Pancreas (tissue), 10 donors: ENCODE results near the gene TOP2B. TPM values are rescaled to one million over a fixed set of nuclear protein-coding genes. Genes with fewer than 3 reads are reported as not detected.

Source experiments
- ATAC-seq, 4 donors: fragments of 200-7000 bp; cut with Tn5 transposase; one replicate each; pipeline versions ENCODE4 v1.8.0 to v1.9.1; 2020; ENCODE audit warnings: mild to moderate bottlenecking in 4 of 4, moderate library complexity in 4 of 4
- DNase-seq, 6 donors: peaks; one replicate each; pipeline ENCODE4 v3.0.0-alpha.2; 2020
- FAIRE-seq: peaks from 2 replicates; lab custom pipeline; 2012; peaks lifted over from hg19 to GRCh38; lab: Jason Lieb, UNC
- H3K27ac ChIP-seq, 4 donors: fragments of 200-600 bp; sonication (generic); 1 replicate in 3 of 4; 2 replicates in 1 of 4; pipeline versions ENCODE4 v1.5.0 to v1.8.0; 2020
- H3K27me3 ChIP-seq, 4 donors: fragments of 200-600 bp; one replicate each; pipeline ENCODE4 v1.8.0; 2021
- H3K36me3 ChIP-seq, 3 donors: fragments of 200-600 bp; sonication (generic) in 1 of 3; one replicate each; pipeline versions ENCODE4 v1.5.0 to v1.8.0; 2020 to 2021
- H3K4me1 ChIP-seq, 3 donors: fragments of 200-600 bp; one replicate each; pipeline ENCODE4 v1.8.0; 2021
- H3K4me3 ChIP-seq, 4 donors: fragments of 200-600 bp; sonication (generic) in 2 of 4; one replicate each; pipeline versions ENCODE4 v1.5.0 to v1.8.0; 2020 to 2021
- H3K9me3 ChIP-seq, 4 donors: fragments of 200-600 bp; one replicate each; pipeline ENCODE4 v1.8.0; 2021
- CTCF ChIP-seq, 4 donors: fragments of 200-600 bp; sonication (generic) in 3 of 4; IDR thresholded peaks; one replicate each; pipeline versions ENCODE4 v1.5.0 to v1.8.0; 2021; ENCODE audit warnings: antibody characterized with exemption in 4 of 4
- WGBS, 2 donors: extraction: QIAGEN DNeasy Blood & Tissue Kit; methylation state at CpG; one replicate each; pipeline ENCODE4 v1.1.7; 2013; 5-methylcytosine and 5-hydroxymethylcytosine counted together
- intact Hi-C, 3 donors: fragments of 100-400 bp; cut with DNase I; formaldehyde crosslinking; loops; one replicate each; pipeline versions ENCODE4 v1.11.1 to v1.14.2; 2022
- polyA plus RNA-seq, 2 donors: library from polyadenylated mRNA; stranded (reverse); fragments of 200-250 nt; gene quantifications; one replicate each; pipeline ENCODE4 v1.2.3, GENCODE V29; 2013
- total RNA-seq, 6 donors: library from RNA; stranded (reverse); fragmentation: NEBNext Ultra II Directional in 4 of 6; extraction: Animal tissue kit (Norgen Biotek cat#: 25700) in 4 of 6; gene quantifications; one replicate each; pipeline versions ENCODE4 v1.2.1 to v1.2.4, GENCODE V29; 2021 to 2023
- donor health status: healthy with polysubstance abuse.
- donor health status: DM: no; HTN: no; CAD: no; lungs with moderate emphysema.
- donor health status: DM: no; HTN: no; CAD: no.
- donor health status: control.
- donor health status: control.
- donor health status: Bipolar disorder and iron deficiency.
- donor health status: DM: yes; HTN: yes; CAD: no.
- donor health status: DM: no; HTN: no; CAD: no.
- donor health status: DM: no; HTN: no; CAD: no.
- donor health status: DM: yes; HTN: yes; CAD: no.

TOP2B gene
- total and polyA plus RNA-seq, 8 donors = 17.7 to 67.7 (median 40.2) TPM

- Histone ChIP-seq H3K27me3 (no peaks in the 10 kb centered on the region), H3K4me1 (no peaks in the 10 kb centered on the region), H3K27ac (no peak overlapping the region), H3K36me3 (no peaks in the 10 kb centered on the region), H3K9me3 (no peaks in the 10 kb centered on the region), H3K4me3 (no peak overlapping the region)
- ATAC-seq (no peak), DNase-seq (no peak), FAIRE-seq (no peak)
- intact Hi-C loops = no loop called here
- WGBS, 2 donors = 43 to 56% methylated on average over 1 of the region's 1 CpG
- TF ChIP-seq CTCF (IDR thresholded peaks at IDR 0.05) = no peak
These were observed 108.3 kb downstream of the TOP2B start for GRCh38 chr3:25556447-25556846.

DNA sequence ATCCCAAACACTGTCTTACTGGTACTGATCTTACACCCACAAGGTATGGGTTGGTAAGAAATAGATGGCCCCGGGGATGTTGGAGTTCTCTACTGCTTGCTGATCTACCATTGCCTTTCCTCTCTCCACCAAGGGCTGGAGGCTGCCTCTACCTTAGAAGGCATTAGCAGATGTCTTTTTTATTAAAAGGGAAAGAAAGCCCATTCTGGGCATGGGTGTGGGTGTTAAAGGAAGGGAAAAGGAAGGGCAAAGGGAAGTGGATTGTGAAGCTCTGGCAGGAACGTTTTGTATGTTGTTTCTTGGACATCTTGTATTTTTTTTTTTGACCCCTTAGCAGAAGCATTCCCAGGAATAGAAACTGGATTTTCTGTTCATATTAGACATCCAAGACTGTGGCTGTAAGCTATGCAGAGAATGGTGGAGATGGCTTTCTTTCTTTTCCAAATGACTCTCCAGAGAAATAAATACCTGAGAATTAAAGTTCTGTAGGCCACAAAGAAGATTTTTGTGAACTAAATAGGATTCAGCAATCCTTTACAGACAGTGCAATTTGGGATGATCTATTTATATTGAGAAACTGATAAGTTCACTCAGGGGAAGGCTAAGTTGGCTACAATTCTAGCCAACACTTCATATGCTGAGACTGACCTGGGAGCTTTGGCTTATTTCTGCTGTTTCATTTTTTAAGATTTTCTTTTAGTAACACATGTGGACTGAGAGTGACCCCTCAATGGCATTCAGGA, 108.8 kb downstream of the TOP2B start:
- no peak overlapping the region for H3K27ac ChIP-seq
- 46 to 65% methylated on average over 2 of the region's 2 CpGs for WGBS, 2 donors

DNA sequence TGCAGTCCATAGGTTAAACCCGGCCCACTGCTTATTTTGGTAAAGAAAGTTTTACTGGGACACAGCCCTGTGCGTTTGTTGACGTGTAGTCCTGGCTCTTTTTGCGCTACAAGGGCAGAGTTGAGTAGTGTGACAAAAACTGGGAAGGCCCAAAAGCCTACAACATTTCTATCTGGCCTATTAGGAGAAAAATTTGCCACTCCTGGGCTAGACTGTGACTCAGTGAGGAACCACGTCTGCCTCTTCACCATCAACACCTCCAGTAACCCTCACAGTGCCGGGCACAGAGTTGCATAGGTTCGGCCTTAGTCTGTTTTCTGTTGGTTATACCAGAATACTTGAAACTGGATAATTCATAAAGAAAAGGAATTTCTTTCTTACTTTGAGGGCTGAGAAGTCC, 110.3 kb downstream of the TOP2B start:
- Histone ChIP-seq H3K36me3 (no peaks in the 10 kb centered on the region), H3K4me3 (no peak overlapping the region), H3K9me3 (no peaks in the 10 kb centered on the region), H3K4me1 (no peaks in the 10 kb centered on the region), H3K27ac (no peak overlapping the region), H3K27me3 (no peaks in the 10 kb centered on the region)
- FAIRE-seq (no peak), ATAC-seq (no peak), DNase-seq (no peak)
- TF ChIP-seq CTCF (IDR thresholded peaks at IDR 0.05) = no peak
- WGBS, 2 donors = 86 to 90% methylated on average over 7 of the region's 7 CpGs
- intact Hi-C loops = no loop called here

More for the DNA sequence above, 108.8 kb downstream of the TOP2B start:
- FAIRE-seq (no peak), ATAC-seq (no peak), DNase-seq (no peak)
- H3K4me1 ChIP-seq = no peaks in the 10 kb centered on the region
- no peak for TF ChIP-seq CTCF (IDR thresholded peaks at IDR 0.05)
- H3K36me3 ChIP-seq = no peaks in the 10 kb centered on the region
- no peak overlapping the region for H3K4me3 ChIP-seq
- no peaks in the 10 kb centered on the region for H3K27me3 ChIP-seq
- H3K9me3 ChIP-seq = no peaks in the 10 kb centered on the region
- intact Hi-C loops = no loop called here

DNA sequence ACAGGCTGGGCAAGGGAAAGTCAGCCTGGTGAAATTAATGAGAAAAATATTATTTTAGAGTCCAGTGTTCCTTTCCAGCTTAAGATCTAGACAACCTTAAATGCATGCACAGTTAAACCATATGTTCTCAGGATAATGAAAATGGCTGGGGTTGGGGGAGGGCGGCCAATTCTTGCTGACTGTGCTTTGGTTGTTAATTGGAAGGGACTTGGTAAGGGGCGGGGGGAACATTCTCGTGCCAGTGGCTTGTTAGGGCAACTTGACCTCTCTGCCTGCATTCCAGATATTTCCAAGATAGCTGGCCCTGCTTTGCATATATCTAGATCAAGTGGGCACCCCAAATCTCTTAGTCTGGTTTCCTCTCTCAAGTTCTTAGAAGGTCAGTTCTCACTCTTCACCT, 112.5 kb downstream of the TOP2B start:
- DNase-seq = no peak
- intact Hi-C loops = no loop called here

More for the DNA sequence above, 112.5 kb downstream of the TOP2B start:
- Histone ChIP-seq H3K9me3 (no peaks in the 10 kb centered on the region), H3K27ac (no peak overlapping the region), H3K4me1 (no peaks in the 10 kb centered on the region), H3K27me3 (no peaks in the 10 kb centered on the region), H3K4me3 (no peak overlapping the region), H3K36me3 (no peaks in the 10 kb centered on the region)
- TF ChIP-seq CTCF (IDR thresholded peaks at IDR 0.05) = no peak
- no peak for ATAC-seq
- 71 to 75% methylated on average over 3 of the region's 3 CpGs for WGBS, 2 donors
- FAIRE-seq = no peak
